LoVo (cell line): ENCODE measurements around the gene SLC25A11.

Experiments
- DNase-seq: peaks from one replicate; pipeline ENCODE4 v3.0.0-alpha.2; 2016; ENCODE audit warnings: low spot score

The SLC25A11 gene

DNA sequence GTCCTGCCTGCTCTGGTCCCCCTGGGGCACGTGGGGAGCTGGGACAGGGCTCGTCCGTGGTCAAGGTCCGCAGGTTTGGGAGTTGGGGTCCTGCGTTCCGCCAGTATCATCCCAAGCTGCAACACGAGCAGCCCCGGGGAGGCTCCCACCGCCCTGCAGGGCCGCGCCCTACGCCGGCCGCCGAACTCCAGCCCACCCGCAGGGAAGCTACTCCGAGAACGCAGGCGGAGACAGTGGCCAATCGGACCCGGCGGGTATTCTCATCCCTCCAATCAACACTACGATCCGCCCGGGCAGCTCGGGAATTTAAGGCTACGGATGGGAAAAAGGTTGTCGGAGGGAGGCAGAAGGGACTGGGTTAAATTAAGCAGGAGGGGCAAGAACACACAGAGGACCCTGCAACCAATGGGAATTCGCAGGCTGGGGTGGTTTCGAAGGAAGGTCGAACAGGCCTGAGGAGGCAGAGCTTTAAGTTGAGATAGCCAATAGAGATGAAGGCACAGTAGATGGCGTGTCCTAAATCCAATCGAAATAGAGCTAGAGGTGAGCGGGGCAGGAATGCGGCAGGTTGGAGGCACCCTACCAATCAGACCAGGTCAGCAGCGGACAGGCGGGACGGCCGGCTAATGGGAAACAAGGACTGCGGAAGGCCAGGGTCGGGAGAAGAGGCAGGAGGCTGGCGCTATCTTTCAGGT is 27.1 kb upstream of the SLC25A11 start:
- DNase-seq: peak; percentile 99

DNA sequence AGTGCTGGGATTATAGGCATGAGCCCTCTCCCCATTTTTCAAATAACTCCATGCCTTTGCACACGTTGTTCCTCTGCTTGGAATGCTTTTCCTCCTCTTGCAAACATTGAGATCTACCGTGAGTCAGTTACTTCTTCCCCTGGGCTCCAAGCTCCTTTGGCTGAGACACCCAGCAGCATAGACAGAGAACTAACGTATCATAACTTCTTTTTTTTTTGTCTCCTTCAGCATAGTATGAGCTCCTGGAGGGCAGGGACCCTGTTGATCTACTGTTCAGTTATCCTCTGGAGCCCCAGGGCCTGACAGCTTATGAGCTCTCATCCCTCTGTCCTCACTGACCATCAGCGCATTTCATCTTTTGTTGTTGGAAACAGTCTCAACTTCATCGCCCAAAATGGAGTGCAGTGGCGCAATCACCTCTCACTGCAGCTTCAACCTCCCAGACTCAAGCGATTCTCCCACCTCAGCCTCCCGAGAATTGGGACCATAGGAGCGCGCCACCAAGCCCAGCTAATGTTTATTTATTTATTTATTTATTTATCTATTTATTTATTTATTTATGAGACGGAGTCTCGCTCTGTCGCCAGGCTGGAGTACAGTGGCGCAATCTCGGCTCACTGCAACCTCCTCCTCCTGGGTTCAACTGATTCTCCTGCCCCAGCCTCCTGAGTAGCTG is 25.6 kb upstream of the SLC25A11 start:
- DNase-seq: no peak

DNA sequence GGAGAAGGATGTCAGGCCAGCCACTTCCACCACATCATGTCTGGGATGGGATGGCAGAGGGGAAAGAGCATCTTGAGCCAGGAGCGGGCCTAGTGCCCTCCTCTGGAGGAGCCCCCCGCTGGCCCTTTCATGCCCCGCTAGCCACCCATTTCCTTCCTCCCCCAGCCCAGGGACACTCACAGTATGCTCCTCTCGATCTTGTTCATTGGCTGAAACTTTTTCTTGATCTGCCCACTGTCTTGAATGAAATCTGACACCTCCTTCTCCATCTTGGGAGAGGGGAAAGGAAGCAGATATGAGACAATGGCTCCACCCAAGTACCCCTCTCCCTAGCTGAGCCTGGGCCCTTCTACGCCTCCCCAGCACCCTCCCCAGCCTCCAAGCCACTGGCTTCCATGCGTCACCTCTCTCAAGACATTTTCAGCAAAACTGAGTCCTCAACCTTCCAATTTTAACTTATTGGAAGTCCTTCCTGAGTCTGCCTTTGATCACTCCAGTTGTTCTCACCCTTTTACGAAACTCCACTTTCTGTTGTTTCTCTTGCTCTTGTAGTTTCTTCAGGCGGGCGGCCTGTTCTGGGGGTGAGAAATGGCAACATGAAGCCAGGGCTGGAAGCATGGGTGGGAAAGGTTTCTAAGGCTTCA is 20.6 kb upstream of the SLC25A11 start:
- no peak for DNase-seq

DNA sequence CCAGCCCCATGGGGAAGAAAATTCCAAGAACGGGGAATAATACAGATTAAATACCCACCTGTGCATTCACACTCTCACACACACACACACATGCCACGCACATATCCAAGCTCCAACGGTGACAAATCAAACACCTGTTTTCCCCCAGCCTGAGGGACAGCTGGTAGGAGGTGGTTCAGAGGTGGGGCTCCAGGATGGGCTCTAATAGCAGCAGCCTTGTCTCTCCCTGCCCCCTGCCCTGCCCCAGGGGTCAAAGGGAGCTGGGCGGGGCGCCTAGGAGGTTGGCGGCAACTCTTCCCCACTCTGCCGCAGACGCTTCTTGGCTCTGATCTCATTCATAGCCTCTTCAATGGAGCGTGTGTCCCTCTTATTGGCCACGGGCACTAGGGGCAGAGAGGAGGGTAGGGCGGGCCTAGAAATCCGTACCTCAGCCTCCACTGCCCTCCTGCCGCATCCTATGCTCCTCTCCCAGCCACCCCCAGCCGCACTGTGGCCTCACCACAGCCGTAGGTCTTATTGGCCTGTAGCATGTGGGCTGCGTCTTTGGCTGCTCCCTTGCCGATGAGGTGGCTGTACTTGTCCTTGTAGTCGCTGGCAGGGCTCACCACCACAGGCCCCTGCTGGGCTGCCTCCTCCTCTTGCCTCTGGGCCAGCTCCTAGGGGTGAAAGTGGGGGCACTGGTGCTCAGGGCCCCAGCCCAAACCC is 19.6 kb upstream of the SLC25A11 start:
- no peak for DNase-seq

DNA sequence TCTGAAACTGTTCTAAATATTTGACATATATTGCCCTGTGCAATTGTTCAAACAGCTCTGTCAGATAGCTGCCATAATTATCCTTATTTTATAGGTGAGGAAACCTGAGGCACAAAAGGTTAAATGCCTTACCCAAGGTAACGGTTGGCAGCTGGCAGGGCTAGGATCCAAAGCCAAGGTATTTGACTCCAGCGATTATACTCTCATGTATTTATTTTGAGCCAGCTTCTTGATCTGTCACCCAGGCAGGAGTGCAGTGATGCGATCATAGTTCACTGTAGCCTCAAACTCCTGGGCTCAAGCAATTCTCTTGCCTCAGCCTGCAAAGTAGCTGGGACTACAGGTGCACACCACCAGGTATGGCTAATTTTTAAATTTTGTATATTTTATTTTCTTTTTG is 18.3 kb upstream of the SLC25A11 start:
- DNase-seq: no peak

DNA sequence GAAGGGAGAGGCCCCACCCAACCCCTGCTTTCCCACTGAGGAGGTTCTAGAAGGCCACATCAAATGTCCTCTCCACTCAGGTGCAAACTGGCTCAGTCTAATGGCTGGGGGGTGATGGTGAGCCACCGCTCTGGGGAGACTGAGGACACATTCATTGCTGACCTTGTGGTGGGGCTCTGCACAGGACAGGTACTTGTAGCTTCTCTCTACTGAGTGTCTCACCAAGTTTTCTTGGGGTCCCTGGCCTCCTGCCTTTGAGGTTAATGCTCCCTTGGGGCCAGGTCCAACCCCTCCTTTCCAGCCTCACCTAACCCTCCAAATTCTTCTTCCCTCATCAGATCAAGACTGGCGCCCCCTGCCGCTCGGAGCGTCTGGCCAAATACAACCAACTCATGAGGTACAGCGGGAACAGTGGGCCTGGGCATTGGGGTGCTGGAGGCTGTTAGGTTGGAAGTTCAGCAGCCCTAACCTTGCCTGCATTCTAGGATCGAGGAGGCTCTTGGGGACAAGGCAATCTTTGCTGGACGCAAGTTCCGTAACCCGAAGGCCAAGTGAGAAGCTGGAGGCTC is 16.7 kb upstream of the SLC25A11 start:
- no peak for DNase-seq

DNA sequence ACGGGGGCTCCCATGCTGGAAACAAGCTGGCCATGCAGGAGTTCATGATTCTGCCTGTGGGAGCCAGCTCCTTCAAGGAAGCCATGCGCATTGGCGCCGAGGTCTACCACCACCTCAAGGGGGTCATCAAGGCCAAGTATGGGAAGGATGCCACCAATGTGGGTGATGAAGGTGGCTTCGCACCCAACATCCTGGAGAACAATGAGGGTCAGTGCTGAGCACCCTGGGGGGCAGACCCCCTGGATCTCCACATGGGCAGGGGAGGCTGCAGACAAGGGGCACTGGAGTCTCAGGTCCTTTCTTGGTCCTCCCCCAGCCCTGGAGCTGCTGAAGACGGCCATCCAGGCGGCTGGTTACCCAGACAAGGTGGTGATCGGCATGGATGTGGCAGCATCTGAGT is 15.2 kb upstream of the SLC25A11 start:
- no peak for DNase-seq

DNA sequence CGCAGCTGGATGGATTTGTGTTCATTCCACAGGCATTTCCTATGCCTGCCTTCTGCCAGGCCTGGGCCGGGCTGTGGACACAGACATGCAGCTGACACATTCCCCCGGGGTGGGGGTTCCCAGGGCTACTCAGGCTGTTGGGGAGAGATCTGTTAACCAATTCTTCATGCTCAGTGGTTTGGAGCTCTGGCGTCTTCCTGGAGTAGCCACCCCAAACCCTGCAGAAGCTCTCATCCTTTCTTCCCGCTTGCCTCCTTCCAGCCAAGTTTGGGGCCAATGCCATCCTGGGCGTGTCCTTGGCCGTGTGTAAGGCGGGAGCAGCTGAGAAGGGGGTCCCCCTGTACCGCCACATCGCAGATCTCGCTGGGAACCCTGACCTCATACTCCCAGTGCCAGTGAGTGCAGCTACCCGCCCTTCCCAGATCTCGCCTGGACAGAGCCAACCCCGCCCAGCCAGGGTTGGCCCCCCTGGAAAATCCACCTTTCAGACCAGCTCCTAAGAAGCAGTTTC is 13.7 kb upstream of the SLC25A11 start:
- no peak for DNase-seq

DNA sequence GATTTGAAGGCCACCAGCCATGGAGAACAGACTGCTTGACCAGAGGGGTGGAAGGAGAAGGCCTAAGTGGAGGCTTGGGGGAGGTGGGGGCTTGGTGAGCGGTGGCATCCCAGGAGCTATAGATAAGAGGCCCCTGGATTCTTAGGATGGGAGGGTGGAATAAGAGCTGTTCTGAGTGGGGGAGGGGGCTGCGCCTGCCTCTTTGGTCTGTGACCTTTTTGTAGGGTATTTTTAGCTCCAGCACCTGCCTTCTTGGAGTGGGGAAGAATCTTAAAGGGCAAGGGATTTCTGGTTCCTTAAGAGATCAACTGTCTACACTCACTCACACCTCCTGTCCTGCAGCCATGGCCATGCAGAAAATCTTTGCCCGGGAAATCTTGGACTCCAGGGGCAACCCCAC is 11.6 kb upstream of the SLC25A11 start:
- no peak for DNase-seq

DNA sequence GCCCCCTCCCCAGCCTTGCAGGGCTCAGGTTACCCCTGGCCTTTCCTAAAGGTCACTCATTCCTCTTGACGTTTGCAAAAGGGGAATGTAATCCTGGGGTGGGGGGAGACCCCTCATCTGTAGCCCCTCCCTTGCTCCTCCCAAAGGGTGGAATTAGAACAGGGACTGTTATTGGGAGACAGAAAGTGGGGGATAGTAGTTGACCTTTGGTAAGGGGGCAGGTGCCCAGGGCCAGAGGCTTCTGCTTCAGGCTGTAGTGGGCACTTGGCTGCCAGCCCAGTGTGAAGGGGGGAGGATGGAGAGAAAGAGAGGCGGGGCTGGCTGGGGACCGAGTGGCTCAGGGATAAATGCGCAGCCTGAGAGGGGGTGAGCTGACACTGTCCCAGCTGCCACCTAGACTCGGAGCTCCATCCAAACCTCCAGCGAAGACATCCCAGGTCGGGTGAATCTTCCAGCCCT is 10.9 kb upstream of the SLC25A11 start, which contains the start of gene ENO3:
Gene ENO3 (plus strand): TSS at position 374 of the 459 bp plus-strand sequence. CDS start 711 bp downstream, outside the sequence.
- DNase-seq: no peak

DNA sequence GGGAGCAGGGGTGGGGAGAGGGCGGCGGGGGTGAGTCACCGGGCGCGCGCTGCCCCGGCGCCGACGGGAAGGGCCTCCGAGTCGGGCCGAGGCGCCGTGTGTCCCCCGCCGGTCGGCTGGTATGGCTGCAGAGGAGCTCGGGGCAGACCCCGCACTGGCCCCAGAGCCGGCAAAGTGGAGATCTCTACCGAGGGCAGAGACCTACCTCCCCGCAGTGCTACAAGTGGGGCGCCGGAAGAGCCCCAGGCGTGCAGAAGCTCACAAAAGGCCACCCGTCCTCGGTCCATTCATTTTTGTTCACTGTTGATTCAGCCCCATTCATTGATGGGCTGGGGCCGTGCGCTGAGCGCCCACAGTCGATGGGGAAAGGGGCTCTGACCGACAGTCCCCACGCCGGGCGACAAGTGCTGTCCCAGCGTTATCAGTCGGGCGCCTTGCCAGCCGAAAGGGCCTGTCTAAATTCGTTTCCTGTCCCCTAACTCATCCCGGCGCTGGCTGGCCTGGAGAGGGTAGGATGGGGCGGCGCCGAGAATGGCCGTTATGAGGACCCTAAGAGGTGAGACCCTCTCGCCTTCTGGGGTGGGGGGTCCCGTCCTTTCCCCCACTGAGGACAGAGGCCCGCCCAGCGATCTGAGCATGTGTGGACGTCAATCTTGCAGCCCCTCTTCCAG is 10.4 kb upstream of the SLC25A11 start:
- DNase-seq: peak; percentile 46

DNA sequence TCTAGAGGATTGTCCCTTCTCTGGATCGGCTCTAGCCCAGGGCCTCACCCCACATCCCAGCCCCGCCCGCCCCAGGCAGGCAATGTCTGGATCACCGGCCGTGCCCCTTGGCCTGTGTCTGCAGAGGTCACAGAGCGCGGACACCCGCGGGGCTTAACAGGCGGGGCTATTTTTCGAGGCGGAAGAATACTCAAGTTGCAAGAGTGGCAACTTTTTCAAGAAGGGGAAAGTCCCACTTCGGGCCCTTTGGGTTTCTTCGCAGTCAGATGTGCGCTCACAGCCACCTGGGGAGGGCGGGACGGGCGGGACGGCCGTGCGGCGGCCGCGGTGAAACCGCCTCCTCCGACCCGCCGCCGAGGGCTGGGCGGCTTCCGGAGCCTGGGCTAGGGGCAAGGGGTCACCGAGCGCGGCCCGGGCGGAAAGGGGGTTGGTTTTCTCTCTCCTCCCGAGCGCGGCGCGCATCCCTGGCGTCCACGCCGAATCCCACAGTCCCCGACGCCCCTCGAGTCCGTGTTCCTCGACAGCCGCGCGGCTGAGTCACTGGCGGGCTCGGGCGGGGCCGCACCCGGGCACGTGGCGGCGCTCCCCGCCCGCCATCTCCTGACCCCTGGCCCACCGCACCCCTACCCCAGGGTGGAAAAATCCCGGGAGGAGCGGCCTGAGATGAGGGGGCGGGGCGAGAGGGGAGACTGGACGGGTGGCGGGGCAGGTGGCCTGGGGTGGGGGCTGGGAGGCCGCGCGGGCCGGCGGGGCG is 9.7 kb upstream of the SLC25A11 start:
- peak; percentile 77 for DNase-seq

DNA sequence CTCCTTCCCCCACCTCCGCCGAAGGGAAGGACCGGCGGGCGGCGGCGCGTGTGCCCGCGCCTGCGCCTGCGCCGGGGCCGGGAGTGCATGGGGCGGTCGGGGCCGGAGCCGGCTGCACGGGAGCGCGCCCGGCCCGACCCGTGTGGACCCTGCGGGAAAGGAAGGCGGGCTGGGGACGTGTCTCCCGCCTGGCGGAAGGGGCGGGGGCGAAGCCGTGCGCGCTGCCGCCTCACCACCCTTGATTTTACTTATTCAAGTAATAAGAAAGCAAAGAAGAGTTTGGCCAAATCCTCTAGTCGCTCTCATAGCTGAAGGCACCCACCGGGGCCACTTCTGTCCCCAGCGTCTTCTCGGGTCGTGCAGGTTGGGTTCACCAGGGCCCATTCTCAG is 9.1 kb upstream of the SLC25A11 start:
- DNase-seq: peak; percentile 79

DNA sequence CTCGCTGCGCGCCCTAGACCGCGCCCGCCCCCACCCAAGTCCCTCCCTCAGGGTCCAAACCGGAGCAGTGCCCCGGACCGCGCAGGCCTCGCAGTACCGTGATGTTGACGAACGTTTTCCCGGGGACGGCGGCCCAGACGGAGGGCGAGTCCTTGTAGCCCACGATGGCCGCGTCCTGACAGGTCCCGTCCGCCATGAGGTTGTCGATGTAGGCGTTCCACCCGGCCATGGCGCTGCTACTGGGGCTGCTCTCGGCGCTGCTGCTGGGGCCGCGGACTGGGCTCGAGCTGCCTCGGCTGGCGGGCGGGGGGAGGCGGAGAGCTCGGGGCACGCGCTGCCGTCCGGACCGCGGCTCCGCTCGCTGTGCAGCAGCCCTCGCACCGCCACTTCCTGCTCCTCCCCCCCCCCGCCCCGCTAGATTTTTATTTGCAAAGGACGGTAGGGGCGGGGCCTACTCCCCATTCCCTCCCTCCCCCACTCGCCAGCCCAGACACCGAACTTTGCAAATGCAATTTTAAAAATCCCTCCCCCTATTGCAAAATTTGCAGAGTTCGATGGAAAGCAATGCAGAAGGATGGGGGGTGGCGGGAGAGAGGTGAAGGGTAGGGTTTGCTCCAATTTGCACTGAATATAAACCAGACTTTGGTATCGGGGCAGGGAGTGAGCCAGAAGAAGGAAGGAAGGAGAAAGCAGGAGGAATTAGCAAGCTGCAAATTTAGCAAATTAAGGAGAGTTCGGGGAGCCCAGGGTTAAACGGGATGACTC is 8.5 kb upstream of the SLC25A11 start, which contains the start of gene PFN1:
Gene PFN1 (minus strand): TSS at position 365 of the 765 bp plus-strand sequence. CDS start 136 bp downstream, at position 229.
- peak; percentile 85 for DNase-seq

DNA sequence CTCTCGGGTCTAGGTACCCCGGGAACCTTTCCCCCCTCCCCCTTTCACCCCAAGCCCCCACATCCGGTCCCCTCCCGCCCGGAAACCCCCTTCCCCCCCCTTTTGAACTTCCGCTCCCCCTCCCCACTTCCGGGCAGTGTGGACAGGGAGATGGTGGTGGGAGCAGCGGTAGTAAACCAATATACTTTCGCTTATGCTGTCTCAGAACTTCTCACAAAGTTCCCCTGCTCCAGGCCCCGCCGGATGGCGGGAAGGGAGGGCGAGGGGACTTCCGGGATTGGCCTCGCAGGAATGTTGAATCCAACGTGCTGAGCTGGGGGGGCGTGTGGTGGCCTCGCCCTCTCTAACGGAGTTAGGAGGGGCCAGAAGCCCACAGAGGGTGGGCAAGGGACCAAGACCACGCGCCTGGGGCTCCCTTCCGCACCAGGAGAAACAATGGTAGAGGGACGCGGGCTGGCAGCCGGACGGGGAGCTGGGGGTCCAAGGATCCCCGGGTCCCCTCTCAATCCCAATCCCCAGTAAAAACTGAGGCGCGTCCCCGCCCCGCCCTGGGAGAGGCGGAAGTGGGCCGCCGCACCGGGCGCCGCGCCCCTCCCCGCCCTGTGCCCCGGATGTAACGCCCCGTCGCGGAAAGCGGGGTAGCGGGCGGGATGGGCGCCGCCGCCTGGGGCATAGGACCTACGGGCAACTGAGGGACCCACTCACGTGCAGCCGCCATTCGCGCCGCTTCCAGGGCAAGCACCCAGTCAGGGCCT is 7.7 kb upstream of the SLC25A11 start:
- DNase-seq: peak; percentile 50

DNA sequence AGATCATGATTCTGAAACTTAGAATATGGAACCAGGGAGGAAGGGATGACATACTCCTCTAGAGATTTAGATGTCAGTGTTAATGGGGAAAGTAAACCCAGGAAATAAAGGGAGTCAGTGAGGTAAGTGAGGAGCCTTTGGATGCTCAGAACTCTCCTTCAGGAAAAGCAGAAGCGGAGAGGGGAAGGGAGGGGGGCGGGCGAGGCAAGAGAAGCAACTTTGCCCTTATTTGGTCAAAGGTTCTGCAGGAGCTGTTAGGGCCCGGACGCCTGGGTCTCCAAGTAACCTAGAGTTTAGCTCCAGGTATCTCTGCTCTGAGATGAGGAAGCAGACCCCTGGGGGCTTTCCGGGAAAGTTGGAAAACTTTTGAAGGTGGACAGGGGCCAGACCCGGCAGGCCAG is 7.2 kb upstream of the SLC25A11 start:
- no peak for DNase-seq

DNA sequence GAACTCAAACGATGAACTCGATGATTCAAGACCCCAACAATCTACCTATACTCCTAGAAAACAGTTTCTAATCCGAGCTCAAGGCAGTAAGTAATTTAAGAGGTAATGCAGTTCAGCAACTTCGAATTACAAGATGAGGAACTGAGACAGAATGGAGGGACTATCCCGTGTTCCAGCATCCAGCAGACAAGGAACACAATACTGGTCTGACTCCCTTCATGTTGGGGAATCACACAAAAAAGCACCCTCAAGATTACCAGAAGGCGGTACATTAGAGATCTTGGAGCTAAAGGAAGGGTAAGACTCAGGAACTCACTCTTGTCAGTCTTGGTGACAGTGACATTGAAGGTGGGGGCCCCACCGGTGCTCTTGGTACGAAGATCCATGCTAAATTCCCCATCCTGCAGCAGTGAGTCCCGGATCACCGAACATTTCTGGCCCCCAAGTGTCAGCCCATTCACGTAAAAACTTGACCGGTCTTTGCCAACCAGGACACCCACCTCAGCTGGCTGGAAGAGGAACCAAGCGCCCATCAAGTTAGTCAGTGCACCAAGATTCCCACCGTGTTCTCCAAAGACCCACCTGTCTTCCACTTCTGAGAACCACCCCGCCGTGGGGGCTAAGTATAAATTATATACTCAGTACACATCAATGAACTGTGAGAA is 6.6 kb upstream of the SLC25A11 start:
- no peak for DNase-seq

DNA sequence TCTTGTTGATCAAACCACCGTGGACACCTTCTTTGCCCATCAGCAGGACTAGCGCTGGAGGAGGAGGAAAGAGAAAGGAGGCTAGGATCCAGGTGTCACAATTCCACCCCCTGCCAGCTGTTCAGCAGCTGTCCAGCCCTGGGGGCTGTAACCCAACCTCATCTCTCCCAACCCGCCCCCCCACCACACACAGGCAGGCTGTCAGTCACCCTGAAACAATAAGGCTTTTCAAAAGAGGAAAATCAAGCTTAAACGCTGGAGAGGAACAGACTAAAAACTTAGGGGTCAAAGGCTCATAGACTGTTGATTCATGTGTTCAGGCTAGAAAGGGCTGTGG is 6.1 kb upstream of the SLC25A11 start:
- DNase-seq: no peak
